NOMO-1 treated with dmso at 0.1 percent for 144 hours (cell line): ENCODE data around the gene RPA1.
"Not testable (repeated sequence)": the region's sequence is repeated elsewhere in the genome, so short reads cannot be mapped to it uniquely, and the experiment has no call there.

Experiments
- DNase-seq: peaks from one replicate; lab custom pipeline; 2025; ENCODE audit not compliant: unreplicated experiment; lab: John Stamatoyannopoulos, UW

Gene RPA1

DNA sequence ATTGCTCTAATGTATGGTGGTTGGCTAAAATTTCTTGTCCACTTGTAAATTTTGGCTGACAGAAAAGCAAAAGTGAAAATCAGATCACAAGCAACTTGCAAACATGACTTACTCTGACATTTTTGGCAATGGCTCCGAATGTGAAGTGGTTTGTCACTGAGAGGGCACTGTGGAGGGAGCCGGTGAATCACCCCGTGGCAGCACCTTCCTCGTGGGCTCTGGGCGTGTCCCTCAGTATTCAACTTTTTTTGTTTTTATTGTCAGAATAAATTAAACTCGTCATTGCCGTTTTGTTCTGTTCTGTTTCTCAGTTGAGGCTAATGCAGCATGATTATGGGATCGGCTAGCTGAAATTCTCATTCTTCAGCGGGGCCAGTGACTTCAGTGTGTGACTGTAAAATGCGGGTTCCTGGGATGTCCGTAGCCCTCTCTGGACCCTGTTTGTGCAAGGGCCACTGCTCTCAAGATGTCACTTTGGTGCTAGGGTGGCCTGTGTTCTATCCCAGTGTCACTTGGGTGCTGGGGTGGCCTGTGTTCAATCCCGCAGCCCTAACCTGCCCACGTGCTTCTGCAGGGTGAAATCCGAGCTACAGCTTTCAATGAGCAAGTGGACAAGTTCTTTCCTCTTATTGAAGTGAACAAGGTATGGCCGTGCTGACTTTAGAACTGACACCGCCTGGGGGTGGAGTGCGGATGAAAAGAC is 48.8 kb downstream of the RPA1 start:
- no peak for DNase-seq

DNA sequence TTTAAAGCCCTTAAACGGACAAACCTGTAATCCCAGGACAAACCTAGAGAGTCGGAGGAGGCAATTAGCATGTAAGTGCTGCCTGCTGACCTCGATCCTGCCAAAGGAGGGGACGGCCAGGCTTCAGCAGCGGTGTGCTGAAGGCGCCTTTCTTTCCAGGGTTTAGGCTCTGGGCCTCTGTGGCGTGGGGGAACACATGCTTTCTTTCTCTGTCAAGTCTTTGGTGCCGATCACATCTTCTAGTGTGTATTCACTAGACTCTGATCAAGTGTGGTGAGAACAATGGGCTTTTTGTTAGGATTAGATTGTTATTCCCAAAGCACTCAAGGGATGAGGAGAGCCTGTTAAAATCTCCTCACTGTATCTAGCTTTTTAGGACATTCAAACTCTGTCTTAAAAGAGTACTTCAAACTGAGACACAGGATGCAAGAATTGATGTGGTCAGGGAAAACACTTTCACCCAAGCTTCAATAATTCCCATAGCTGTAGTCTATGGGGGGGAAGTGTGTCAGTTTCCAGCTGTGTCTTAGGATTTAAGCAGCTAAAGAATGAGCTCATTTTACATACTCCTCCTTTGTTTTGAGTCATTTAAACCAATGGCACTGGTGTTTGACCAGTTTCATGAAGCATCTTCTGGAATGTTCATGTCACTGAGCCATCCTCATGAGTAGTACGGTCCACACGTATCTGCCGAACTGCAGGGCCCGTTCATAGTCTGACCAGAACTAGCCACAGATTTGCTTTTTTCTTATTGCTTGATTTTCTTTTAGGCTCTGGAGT is 51.2 kb downstream of the RPA1 start:
- DNase-seq = no peak

DNA sequence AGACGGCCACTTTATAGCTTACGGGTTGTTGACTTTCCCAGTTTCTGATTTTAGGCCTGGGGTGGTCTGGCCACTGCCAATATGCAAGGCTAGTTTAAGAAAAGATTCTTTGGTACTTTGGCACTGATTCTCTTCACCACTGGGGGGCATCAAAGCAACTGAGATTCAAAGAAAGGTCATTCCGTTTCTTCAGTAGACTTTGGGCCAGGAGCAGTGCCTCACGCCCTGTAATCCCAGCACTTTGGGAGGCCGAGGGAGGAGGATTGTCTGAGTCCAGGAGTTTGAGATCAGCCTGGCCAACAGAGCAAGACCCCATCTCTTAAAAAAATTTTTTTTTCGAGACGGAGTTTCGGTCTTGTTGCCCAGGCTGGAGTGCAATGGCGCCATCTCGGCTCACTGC is 53.0 kb downstream of the RPA1 start:
- no peak for DNase-seq

DNA sequence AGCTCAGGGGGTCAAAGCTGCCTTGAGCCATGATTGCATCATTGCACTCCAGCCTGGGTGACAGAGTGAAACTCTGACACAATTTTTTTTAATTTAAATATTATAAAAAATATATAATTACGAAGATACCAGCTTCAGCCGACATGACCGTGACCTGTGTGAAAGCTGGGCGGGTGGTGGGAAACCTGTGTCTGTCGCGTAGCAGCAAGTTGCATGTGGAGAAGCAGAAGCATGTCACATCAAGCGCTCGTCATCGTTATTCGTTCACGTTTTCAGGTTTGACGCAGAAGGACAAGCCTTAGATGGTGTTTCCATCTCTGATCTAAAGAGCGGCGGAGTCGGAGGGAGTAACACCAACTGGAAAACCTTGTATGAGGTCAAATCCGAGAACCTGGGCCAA is 53.7 kb downstream of the RPA1 start:
- DNase-seq = no peak

DNA sequence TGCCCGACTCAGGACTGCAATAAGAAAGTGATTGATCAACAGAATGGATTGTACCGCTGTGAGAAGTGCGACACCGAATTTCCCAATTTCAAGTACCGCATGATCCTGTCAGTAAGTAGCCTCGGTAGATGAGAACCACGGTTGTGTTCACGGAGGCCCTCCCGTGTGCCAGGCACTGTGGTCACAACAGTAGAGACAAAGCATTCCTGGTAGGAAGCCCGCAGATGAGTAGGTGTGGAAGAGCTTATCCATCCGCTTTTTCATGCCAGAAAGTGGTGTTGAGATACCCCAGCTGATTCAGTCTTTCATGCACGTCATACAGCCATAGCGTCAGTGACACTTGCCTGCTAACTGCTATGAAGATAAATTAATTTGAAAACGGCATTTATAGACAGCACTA is 58.9 kb downstream of the RPA1 start:
- DNase-seq = no peak

DNA sequence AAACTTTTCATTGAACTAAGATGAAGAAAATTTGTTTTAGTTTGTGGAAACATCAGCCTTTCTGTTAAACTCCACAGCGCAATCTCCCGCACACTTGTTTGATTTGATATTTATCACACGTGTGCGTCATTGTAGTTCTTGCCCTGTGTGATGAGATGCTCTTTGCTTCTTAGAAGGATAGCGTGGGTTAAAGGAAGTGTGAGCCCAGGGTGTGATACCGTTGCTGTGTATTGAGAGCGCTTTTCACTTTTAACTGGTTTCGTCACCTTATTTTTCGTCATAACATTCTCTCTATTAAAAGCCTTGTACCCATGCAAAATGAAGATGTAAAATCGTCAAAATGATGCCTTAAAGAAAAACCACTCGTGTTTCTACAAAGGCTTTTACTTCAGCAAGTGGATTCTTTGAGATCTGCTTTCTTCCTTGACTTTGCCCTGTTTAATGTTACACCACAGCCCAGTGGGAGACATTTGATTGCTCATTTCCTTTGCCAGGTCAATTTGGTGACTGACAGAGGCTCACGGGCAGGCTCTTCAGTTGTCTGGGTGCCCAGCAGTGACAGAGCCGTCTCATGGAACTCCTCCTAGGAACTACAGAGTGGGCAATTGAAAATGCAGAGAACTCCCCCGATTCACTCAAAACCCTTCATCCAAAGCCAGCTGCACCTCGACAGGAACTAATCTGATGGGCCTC is 61.1 kb downstream of the RPA1 start:
- DNase-seq = no peak

DNA sequence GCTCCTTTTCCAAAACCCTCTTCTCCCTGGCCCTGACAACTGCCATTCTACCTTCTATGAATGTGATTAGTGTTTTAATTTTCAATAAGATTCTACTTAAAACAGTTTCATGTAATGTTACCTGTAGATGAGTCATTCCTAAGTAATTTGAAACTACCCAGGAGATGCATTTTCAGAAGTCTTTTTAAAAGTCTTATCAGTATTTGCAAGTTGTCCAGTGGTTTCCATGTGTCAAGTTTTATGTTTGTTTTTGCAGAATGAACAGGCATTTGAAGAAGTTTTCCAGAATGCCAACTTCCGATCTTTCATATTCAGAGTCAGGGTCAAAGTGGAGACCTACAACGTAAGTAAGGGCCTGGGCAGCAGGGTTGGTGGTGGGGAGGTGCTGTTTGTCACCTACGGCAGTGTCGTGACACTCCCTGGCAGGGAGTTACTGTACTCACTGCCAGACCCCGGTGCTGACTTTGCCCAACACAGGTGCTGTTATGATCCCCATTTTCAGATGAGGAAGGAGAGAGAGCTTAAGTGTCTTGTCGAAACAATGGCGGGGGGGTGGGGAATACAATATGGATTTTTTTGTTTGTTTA is 65.0 kb downstream of the RPA1 start:
- DNase-seq = no peak

DNA sequence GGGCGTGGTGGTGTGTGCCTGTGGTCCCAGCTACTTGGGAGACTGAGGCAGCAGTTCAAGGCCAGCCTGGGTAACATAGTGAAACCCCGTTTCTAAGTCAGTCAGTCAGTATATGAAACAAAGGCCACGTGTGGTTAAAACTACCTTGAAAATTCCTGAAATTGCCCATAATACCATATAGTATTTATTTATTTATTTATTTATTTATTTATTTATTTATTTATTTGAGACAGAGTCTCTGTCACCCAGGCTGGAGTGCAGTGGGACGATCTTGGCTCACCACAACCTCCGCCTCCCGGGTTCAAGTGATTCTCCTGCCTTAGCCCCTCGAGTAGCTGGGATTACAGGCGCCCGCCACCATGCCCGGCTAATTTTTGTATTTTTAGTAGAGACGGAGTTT is 65.7 kb downstream of the RPA1 start:
- DNase-seq = not testable (repeated sequence)

DNA sequence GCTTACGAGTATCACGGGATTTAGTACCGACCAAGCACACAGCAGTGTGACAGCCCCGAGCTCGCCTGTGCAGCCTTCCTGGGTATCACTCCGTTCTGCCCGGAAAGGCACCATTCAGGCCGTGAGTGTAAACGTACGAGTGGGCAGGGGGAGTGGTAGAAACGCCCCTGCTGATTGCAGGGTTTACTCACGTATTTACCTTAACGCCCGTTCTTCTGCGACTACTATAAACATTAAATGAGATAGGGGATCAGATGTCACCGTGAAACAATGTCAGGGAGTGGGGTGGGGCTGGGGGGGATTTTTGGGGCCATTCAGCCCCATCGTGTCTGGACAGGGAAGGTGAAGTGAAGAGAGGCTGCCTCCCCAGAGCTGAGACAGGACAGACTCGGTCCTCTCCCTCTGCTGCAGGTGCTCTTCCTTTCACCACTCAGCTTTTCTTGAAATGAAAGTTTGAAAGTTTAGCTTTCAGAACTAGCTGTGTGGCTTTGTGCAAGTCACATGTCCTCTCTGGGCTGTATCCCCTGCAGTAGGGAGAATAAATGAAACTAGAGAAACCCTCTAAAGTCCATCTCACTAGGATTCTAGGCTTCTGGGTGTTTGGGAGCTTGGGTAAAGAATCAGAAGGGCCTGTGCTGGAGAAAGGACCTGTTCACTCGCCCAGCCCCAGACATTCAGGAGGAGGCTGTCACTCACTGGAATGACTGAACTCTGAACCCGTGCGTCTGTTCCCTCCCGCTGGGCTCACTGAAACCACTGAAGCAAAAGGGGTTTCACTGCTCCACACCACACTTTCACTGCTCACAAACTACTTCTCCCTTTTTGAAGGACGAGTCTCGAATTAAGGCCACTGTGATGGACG is 66.7 kb downstream of the RPA1 start:
- DNase-seq = no peak

DNA sequence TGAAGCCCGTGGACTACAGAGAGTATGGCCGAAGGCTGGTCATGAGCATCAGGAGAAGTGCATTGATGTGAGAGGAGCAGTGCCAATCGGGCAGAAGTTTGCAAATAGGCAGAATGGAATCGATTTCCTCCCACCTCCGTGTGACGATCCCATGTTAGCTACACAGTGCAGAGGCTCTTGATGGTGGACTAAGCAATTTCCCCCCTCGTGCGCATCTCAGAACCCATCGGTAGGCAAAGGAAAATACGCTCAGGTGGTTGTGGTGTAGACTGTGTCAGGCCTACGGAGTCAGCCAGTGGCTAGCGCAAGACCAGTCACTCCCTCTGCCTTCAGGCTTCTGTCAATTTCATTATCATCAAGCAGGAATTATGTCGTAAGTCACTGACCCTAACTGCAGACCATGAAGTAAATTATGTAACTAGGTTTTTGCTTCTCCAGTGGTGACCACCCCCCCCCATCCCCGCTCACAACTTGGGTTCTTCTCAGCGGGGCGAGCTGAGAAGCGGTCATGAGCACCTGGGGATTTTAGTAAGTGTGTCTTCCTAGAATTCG is 67.4 kb downstream of the RPA1 start:
- no peak for DNase-seq

DNA sequence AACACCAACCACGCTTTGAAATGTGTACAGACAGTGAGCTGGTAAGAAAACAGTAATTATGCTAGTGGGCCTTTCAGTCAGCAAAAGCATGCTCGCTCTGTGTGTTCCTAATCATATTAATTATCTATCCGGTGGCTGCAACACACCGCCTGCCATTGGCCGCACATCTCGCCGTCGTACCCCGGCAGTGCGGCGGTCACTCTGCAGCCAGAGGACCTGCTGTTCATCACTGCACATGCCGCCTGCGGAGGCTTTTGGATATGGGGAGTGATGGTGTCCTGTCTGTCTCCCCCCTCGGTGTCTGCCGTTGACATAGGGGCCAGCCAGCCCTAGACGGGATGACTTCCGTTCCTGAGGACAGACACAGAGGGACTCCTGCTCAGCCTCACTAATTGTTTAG is 68.5 kb downstream of the RPA1 start:
- DNase-seq = no peak

DNA sequence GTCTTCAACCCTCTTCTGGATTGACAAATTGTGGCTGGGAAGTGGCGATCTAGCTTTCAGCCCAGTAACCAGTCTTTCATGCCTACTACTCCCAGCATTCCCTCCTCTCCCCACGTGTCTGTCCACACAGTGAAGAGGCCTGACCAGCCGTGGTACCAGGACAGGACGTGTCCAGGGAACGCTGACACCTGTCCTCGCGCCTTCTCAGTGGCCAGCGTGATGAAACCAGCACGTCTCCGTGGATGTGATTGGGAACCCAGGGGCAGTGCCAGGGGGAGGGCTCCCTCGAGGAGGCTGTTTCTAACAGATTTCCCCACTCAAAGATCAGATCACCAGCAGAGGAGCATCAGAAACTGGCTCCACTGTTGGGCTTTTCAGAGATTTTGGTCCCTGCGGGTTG is 69.1 kb downstream of the RPA1 start:
- no peak for DNase-seq

DNA sequence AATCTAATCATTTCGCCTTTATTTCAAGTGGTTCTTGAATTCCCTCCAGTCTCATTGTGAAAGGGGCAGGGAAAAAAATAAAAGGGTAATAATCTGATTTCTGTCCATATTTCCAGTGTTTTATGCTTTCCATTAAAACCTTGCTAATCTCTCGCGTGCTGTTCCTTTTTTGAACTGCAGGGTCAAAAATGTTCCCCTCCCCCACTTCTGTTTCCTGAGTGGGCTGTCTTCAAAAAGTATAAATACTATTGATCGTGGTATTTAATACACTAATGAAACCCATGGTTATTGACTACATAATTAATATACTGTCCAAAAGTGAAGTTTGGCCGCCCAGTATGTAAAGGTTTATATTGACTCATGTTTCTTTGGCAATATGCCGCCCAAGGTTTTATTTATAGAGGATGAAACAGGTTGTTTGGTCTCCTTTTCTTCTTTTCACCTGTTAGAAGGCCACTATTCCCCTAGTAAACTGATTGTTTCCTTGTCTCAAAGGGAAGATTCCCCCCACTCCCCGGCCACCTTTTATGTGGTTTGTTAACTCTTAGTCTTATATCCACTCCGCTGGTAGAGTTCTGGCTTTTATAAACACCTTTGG is 69.7 kb downstream of the RPA1 start:
- DNase-seq = no peak

DNA sequence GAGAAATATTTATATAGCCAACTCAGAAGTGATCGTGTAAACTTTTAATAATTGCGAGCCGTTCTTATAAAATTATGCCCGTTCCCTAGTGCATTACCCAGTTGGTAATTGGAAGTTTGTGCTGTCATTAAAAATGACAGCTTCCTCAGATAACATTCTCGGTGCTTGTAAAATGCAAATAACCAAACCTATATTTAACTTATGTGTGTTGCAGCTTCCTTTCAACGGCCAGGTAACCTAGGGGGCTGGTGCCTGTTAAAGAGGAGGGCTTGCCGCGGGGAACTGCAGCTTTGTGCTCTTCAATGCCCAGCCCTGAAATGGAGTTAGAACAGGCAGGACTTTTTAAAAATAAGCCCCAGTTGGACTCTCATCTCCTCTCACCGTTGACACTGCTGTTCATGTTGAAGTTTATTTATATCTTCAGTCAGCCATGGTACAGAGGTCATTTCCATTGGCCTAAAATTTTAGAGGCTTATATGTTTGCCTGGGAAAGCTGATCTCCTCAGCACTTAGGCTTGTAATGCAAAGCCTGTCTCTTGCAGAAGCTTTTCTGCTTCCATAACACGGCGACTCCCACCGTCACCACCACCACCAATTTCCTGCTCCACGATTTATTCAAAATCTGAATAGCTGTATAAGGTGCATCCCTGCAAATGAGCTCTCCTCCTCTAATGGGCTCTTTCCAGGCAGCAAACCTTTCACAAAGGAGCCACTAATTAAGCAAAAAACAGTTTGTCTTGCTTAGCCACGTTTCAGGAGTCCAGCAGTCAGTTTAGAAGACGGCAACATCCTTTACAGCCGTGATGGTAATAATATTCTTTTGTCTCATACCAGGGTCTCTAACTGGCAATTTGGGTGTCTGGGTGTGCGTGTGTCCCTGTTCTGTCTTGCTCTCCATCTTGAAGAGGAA is 74.7 kb downstream of the RPA1 start:
- DNase-seq = no peak

DNA sequence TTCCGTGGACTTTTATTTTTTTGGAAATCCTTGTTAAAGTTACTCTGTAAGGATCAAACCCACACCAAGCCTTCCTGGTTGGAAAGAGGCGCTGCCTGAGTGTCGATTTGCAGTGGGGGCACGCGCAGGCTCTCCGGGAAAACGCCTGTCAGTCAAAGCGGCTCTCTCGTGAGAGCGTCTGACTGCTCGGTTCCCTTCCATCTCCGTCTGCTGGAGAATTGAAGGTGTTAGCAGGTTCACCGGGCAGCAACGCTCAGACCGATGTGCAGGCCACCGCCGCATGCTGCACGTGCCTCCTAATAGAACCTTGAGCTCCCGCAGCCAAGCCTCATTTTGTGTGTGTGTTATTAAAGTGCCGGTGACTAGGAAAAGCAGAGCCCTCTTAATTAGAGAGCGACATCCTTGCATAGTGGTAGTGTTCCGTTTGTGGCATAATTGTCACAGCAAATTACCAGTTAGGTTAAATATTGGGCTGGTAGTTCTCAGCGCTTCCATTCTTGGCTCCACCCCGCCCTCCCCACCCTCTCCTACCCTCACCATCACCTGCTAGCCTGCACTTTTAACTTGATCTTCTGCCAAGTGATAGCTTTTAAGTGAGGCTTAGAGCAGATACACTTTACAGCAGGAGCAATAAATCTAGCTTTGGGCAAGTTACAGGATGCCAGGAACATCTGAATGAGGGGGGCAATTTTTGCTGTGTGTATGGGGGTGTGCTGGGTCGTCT is 75.5 kb downstream of the RPA1 start:
- DNase-seq = no peak

DNA sequence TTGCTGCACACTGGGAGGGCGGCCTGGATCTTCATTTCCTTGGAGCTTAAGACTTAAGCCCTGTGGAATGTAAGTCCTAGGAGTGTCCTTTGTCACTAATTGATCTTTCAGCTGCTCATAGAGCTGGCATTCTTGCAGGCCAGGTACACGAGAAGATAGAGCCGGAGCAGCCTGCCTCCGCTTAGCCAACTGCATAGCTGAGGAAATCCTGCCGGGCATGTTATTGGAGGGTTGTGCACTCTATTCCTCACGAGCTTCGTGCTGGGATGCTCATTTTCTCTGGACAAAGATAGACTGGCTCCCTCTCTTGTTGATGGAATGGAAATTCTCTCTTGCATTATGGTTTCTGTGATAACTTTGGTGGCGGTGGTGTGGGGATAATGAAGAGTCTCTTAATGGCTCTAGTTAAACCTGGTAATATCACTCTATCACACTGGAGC is 76.9 kb downstream of the RPA1 start:
- DNase-seq = no peak

DNA sequence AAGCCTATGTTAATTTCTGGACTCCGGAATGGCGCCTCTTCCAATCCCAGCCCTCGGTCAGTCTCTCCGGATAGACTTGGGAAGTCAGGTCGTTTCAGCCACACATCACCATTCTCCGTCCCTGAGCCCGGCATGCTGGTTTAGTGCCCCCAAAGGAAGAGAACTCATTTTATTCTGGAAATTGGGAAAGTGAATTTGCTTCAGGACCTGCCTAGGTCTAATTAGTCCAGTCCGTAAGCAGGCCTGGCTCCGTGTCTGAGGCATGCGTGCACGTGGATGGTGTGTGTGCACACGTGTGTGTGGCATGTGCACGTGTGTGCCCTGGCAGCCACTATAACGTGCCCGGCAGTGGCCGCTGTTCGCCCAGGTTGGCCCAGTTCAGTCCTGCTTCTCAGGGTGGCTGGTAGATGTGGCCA is 77.4 kb downstream of the RPA1 start:
- DNase-seq = no peak

DNA sequence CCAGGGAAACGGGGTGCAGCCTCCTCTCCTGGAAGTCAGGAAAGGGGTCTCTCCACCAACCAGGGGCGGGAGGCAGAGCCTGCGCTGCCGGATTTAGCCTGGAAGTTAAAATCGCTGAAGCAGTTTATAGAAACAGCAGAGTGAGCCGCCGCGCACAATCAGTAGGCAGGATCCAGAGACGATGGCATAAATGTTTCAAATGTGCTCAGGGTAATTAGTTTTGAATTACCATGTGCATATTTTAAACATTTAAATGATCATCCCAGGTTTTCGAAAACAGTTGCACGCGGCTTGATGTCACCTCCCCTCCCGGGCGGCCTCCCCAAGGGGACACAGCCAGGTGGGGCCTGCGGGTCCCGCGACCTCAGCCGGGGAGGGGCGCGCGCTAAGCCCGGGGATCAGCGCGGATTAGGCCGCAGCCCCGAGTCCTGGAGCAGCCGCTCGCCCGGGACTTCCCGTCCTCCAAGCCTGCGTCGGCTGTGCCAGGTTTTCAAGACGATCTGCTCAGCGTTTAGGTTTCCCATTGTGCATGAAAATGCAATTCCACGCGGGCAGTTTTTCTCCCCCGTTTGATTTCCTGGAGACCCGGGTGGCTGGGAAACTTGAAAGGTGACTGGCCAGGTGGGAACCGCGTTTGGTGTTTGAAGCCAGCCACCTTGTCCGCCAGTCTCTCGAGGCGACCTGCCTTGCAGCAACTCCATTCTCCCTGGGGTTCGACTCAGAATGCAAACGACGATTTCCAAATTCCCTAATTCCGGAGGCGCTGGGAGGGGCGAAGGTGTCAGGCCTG is 78.3 kb downstream of the RPA1 start:
- no peak for DNase-seq
